Keratinocyte (primary cell): ENCODE measurements around the gene KCTD1. TPM values are rescaled to one million over a fixed set of nuclear protein-coding genes. Genes with fewer than 3 reads are reported as not detected.

Experiments used
- DNase-seq: peaks from one replicate; pipeline ENCODE4 v3.0.0-alpha.2; 2011; ENCODE audit warnings: low read depth, missing footprints, low spot score
- FAIRE-seq: peaks from 2 replicates; lab custom pipeline; 2011; peaks lifted over from hg19 to GRCh38; lab: Jason Lieb, UNC
- H2AFZ ChIP-seq: 2 replicates; pipeline ENCODE4 v1.6.0; 2012; ENCODE audit warnings: low read length, control low read depth, inconsistent platforms; ENCODE audit not compliant: control insufficient read depth
- H3K27ac ChIP-seq: 2 replicates; pipeline ENCODE4 v1.5.1; 2011; ENCODE audit warnings: low read length; ENCODE audit not compliant: control insufficient read depth, insufficient read depth
- H3K27me3 ChIP-seq: 3 replicates; pipeline ENCODE4 v1.6.0; 2011; ENCODE audit warnings: low read length; ENCODE audit not compliant: control insufficient read depth, insufficient read depth; ENCODE audit errors: extremely low read depth
- H3K36me3 ChIP-seq, 2 experiments: 2 replicates in 1 of 2; 3 replicates in 1 of 2; pipeline ENCODE4 v1.5.1; 2011; ENCODE audit warnings: low read length in 2 of 2, mild to moderate bottlenecking in 1 of 2; ENCODE audit not compliant: control insufficient read depth in 2 of 2, insufficient read depth in 2 of 2; ENCODE audit errors: extremely low read depth in 1 of 2
- H3K4me1 ChIP-seq: 3 replicates; pipeline ENCODE4 v1.5.1; 2011; ENCODE audit warnings: low read length; ENCODE audit not compliant: control insufficient read depth, insufficient read depth; ENCODE audit errors: extremely low read depth
- H3K4me2 ChIP-seq: 3 replicates; pipeline ENCODE4 v1.6.0; 2011; ENCODE audit warnings: low read depth, low read length; ENCODE audit not compliant: control insufficient read depth, insufficient read depth; ENCODE audit errors: extremely low read depth
- H3K4me3 ChIP-seq, 3 experiments: fragments of 200-600 bp in 1 of 3; sonication (generic) in 1 of 3; 2 replicates in 2 of 3; 3 replicates in 1 of 3; pipeline ENCODE4 v1.5.1; 2011 to 2016; ENCODE audit warnings: low read length in 3 of 3, mild to moderate bottlenecking in 3 of 3, control low read depth in 2 of 3, inconsistent platforms in 1 of 3, low read depth in 1 of 3, mixed read lengths in 1 of 3, mixed run types in 1 of 3, moderate library complexity in 1 of 3; ENCODE audit not compliant: control insufficient read depth in 2 of 3, insufficient read depth in 2 of 3; ENCODE audit errors: extremely low read depth in 1 of 3
- H3K79me2 ChIP-seq: 2 replicates; pipeline ENCODE4 v1.6.0; 2012; ENCODE audit warnings: low read length; ENCODE audit not compliant: control insufficient read depth, insufficient read depth
- H3K9ac ChIP-seq: 3 replicates; pipeline ENCODE4 v1.6.0; 2011; ENCODE audit warnings: low read length; ENCODE audit not compliant: control insufficient read depth, insufficient read depth; ENCODE audit errors: extremely low read depth
- H3K9me1 ChIP-seq: 3 replicates; pipeline ENCODE4 v1.6.0; 2011; ENCODE audit warnings: low read length; ENCODE audit not compliant: control insufficient read depth, insufficient read depth; ENCODE audit errors: extremely low read depth
- H3K9me3 ChIP-seq: 2 replicates; pipeline ENCODE4 v1.5.1; 2012; ENCODE audit warnings: low read depth, low read length; ENCODE audit not compliant: control insufficient read depth
- H4K20me1 ChIP-seq: 3 replicates; pipeline ENCODE4 v1.6.0; 2011; ENCODE audit warnings: low read length; ENCODE audit not compliant: control insufficient read depth, insufficient read depth; ENCODE audit errors: extremely low read depth
- EZH2 ChIP-seq: IDR thresholded peaks from one replicate; pipeline ENCODE4 v1.6.1; 2012; ENCODE audit warnings: inconsistent platforms, mild to moderate bottlenecking, low read length, moderate library complexity
- dilution Hi-C: fragments of 300-500 bp; cut with MboI; formaldehyde crosslinking; loops from one replicate; pipeline ENCODE4 v1.7.0; 2020; ENCODE audit warnings: low sequenced_read_pairs; ENCODE audit not compliant: extremely low pct_ligation_motif_present
- polyA plus RNA-seq, 5 experiments: library from polyadenylated mRNA; depleted of rRNA in 3 of 5; stranded (reverse) in 3 of 5; stranded (forward) in 1 of 5; unstranded in 1 of 5; fragments of >200 nt; gene quantifications; 1 replicate in 1 of 5; 2 replicates in 3 of 5; 3 replicates in 1 of 5; pipeline versions ENCODE4 v1.2.1 to v1.2.3, GENCODE V29; 2011 to 2012; ENCODE audit warnings: missing spikeins in 2 of 5, low read depth in 1 of 5, low replicate concordance in 1 of 5
- TF ChIP-seq, protein P1 (sequence below), 3 experiments: IDR thresholded peaks in 1 of 3; conservative IDR thresholded peaks in 1 of 3; optimal IDR thresholded peaks in 1 of 3; 2 replicates in 2 of 3; 3 replicates in 1 of 3; pipeline versions ENCODE3 to v1.5.1; 2011; ENCODE audit warnings: low read length in 3 of 3, mild to moderate bottlenecking in 3 of 3, moderate library complexity in 2 of 3, control low read depth in 1 of 3, inconsistent platforms in 1 of 3; ENCODE audit not compliant: insufficient read depth in 2 of 3; ENCODE audit errors: extremely low read depth in 1 of 3

KCTD1 gene
- polyA plus RNA-seq, 1 donor (not counting 4 experiments of a cell fraction or from before 2014, with no cell fraction given) = 32.1 TPM

DNA sequence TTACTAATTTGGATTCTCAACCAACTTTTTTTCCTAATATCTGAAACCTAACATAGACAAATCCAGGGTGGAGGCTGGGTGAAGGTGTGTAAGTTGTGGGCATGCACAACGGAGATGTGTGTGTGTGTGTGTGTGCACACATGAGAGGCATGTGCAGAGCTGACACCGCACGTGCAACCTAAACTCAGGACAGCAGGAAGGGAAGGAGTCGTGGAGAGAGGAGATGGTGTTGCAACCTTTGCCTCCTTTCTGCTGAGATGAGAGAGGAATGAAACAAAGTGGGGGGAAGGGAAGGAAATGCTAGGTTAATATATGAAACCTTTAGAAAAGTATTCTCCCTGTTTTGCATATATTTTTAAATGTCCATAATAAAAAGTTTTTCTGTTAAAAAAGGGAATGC is 64.7 kb downstream of the KCTD1 start:
- TF ChIP-seq, protein P1, sequence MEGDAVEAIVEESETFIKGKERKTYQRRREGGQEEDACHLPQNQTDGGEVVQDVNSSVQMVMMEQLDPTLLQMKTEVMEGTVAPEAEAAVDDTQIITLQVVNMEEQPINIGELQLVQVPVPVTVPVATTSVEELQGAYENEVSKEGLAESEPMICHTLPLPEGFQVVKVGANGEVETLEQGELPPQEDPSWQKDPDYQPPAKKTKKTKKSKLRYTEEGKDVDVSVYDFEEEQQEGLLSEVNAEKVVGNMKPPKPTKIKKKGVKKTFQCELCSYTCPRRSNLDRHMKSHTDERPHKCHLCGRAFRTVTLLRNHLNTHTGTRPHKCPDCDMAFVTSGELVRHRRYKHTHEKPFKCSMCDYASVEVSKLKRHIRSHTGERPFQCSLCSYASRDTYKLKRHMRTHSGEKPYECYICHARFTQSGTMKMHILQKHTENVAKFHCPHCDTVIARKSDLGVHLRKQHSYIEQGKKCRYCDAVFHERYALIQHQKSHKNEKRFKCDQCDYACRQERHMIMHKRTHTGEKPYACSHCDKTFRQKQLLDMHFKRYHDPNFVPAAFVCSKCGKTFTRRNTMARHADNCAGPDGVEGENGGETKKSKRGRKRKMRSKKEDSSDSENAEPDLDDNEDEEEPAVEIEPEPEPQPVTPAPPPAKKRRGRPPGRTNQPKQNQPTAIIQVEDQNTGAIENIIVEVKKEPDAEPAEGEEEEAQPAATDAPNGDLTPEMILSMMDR (optimal IDR thresholded peaks at IDR 0.05 in 1 of 3, IDR thresholded peaks at IDR 0.05 in 1 of 3, conservative IDR thresholded peaks at IDR 0.05 in 1 of 3; ENCODE audit: extremely low read depth in 1 of 3, insufficient read depth in 2 of 3, low read length in 3 of 3) = no peak
- no peak for TF ChIP-seq EZH2
- Histone ChIP-seq H3K9me1 (no peaks in the 10 kb centered on the region), H3K4me1 (peaks cover 62% of the 10 kb centered on the region), H3K4me3 (no peak overlapping the region), H3K9ac (no peak overlapping the region), H2AFZ (no peak overlapping the region), H3K36me3 (peaks cover 2 to 13% of the 10 kb centered on the region in 2 experiments), H3K27ac (no peak overlapping the region), H3K27me3 (no peaks in the 10 kb centered on the region), H3K79me2 (peaks cover 23% of the 10 kb centered on the region), H4K20me1 (no peaks in the 10 kb centered on the region), H3K4me2 (no peak overlapping the region), H3K9me3 (no peaks in the 10 kb centered on the region)
- FAIRE-seq (no peak), DNase-seq (no peak)
- dilution Hi-C loops = no loop called here

DNA sequence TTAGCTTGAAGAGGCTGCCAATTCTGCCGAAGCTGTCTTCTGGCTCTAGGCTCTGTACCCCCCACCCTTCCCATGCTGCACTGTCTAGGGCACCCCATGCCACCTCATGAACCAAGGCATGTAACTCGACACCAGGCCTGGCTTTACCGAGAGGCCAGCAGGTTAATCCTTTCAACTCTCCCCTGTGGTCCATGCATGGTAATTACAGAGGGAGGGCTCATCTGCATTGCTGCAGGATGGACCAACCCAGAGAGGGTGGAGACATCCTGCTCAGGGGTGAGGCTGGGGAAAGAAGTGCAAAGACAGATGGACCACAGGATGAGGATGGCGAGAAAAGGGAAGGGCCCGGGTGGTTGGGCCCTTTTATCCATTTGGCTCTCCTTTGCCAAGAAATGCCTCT is 65.8 kb downstream of the KCTD1 start:
- Histone ChIP-seq H3K4me3 (no peak overlapping the region), H3K9me1 (no peaks in the 10 kb centered on the region), H2AFZ (no peak overlapping the region), H3K9ac (no peak overlapping the region), H3K27ac (peak overlapping the region; percentile 98), H3K36me3 (peaks cover 2 to 13% of the 10 kb centered on the region in 2 experiments), H4K20me1 (no peaks in the 10 kb centered on the region), H3K9me3 (no peaks in the 10 kb centered on the region), H3K27me3 (no peaks in the 10 kb centered on the region), H3K4me2 (peak overlapping the region; percentile 23), H3K4me1 (peaks cover 63% of the 10 kb centered on the region), H3K79me2 (peaks cover 23% of the 10 kb centered on the region)
- dilution Hi-C loops = no loop called here
- TF ChIP-seq, protein P1 (optimal IDR thresholded peaks at IDR 0.05 in 1 of 3, IDR thresholded peaks at IDR 0.05 in 1 of 3, conservative IDR thresholded peaks at IDR 0.05 in 1 of 3; ENCODE audit: extremely low read depth in 1 of 3, insufficient read depth in 2 of 3, low read length in 3 of 3) = peak in 1 of 3 experiments; percentile 6
- no peak for TF ChIP-seq EZH2
- FAIRE-seq (no peak), DNase-seq (no peak)
